ENCODE results near the gene LZTS2.
A peak's percentile ranks its signal among the peaks of the same experiment; 100 is the strongest.

LZTS2 gene

GRCh38 chr10:100979791-100980272 lies 19.8 kb upstream of the LZTS2 start:
- no peak for DNase-seq (ENCODE audit: low read depth in 2 of 2)

- no peak for DNase-seq (ENCODE audit: low read depth in 2 of 2)
These were observed 19.3 kb upstream of the LZTS2 start for GRCh38 chr10:100980311-100980710.

DNA sequence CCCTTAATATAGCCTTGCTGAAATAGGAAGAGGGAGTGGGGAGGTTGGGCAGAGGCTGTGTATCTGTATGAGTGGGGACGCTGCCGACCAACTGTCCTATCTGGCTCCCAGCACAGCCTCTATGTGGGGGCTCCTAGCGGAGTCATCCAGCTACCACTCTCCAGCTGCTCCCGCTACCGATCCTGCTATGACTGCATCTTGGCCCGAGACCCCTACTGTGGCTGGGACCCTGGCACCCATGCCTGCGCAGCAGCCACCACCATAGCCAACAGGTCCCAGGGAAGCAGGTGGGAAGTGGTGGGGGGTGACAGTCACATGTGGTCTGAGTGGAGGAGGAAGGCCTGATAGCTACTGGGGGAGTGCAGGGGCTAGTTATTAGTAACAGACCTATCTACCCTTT lies 18.9 kb upstream of the LZTS2 start:
- DNase-seq (ENCODE audit: low read depth in 2 of 2), result no peak

DNA sequence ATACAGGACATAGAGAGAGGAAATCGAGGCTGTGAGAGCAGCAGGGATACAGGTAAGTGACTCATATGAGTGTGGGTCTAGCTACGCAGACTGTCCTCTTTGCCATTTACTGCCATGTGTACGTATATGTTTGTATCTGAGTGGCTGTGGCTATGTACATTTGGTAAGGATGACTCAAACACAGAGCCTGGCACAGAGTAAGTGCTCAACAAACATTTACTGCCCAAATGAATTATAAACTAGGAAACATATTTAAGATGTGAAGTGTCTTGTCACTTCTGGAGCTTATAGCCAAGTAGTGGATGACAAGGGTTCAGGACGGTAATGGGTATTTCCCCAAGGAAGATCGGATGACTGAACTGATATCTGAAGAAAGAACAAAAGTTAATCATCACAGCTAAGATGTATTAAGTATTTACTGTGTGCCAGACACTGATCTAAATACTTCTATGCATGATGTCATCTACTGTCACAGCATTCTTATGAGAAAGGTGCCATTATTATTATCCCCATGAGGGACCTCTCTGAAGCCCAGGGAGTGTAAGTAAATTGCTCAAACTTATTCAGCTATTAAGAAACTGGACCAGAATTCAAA lies 18.3 kb upstream of the LZTS2 start:
- no peak for DNase-seq (ENCODE audit: low read depth in 2 of 2)

DNA sequence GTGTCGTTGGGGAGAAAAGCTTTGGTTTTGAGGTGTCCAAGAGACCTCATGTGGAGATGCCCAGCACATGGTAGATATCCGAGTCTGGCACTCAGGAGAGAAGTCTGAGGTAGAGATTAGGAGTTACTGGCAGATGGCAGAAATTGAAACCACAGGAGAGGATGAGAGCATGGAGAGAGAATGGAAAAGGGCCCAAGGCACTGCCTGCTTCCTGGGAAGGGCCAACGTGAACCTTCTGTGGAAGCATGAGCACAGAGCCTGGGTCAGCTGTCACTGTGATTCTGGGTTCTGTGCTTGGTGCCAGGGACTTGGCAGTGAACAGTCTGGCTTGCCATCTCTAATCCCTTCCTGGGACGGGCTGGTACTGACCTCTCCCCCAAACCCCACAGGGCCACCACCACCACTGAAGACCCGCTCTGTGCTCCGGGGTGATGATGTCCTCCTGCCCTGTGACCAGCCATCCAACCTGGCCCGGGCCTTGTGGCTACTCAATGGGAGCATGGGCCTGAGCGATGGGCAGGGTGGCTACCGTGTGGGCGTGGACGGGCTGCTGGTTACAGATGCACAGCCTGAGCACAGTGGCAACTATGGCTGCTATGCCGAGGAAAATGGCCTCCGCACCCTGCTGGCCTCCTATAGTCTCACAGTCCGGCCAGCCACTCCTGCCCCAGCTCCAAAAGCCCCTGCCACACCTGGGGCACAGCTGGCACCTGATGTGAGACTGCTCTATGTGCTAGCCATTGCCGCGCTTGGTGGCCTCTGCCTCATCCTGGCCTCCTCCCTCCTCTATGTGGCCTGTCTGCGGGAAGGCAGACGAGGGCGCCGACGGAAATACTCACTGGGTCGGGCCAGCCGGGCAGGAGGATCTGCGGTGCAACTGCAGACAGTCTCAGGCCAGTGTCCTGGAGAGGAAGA lies 16.4 kb upstream of the LZTS2 start:
- no peak for DNase-seq (ENCODE audit: low read depth in 2 of 2)

GRCh38 chr10:100983868-100984671 lies 15.5 kb upstream of the LZTS2 start:
- DNase-seq (ENCODE audit: low read depth in 2 of 2), result no peak

- no peak for DNase-seq (ENCODE audit: low read depth in 2 of 2)
These were observed 14.9 kb upstream of the LZTS2 start for GRCh38 chr10:100984672-100985177.

- DNase-seq (ENCODE audit: low read depth in 2 of 2), result no peak
These were observed 14.3 kb upstream of the LZTS2 start for GRCh38 chr10:100985336-100985735.

- no peak for DNase-seq (ENCODE audit: low read depth in 2 of 2)
These were observed 13.0 kb upstream of the LZTS2 start for GRCh38 chr10:100986623-100986951.

GRCh38 chr10:100986952-100987684 lies 12.5 kb upstream of the LZTS2 start, which contains the start of the genes MRPL43 and TWNK:
TSS of gene MRPL43 (minus strand) at chr10:100987497. CDS start at chr10:100987443, 54 bp downstream.
TSS of gene TWNK (plus strand) at chr10:100987543. CDS start at chr10:100988211, 668 bp downstream.
- DNase-seq (ENCODE audit: low read depth in 2 of 2), result peak in 1 of 2 experiments; percentile 30

GRCh38 chr10:100987685-100988049 lies 11.9 kb upstream of the LZTS2 start:
- DNase-seq (ENCODE audit: low read depth in 2 of 2), result no peak

DNA sequence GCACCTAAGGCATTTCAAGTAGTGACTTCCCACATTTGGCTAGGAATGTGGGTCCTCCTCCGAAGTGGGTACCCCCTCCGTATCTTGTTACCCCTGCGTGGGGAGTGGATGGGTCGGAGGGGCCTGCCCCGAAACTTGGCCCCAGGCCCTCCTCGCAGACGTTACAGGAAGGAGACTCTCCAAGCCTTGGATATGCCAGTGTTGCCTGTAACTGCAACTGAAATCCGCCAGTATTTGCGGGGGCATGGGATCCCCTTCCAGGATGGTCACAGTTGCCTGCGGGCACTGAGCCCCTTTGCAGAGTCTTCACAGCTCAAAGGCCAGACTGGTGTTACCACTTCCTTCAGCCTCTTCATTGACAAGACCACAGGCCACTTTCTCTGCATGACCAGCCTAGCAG lies 11.4 kb upstream of the LZTS2 start:
- DNase-seq (ENCODE audit: low read depth in 2 of 2), result no peak

- no peak for DNase-seq (ENCODE audit: low read depth in 2 of 2)
These were observed 10.5 kb upstream of the LZTS2 start for GRCh38 chr10:100989088-100989487.

- no peak for DNase-seq (ENCODE audit: low read depth in 2 of 2)
These were observed 5.5 kb upstream of the LZTS2 start for GRCh38 chr10:100993986-100994708.

GRCh38 chr10:100995181-100995580 lies 4.4 kb upstream of the LZTS2 start:
- no peak for DNase-seq (ENCODE audit: low read depth in 2 of 2)

DNA sequence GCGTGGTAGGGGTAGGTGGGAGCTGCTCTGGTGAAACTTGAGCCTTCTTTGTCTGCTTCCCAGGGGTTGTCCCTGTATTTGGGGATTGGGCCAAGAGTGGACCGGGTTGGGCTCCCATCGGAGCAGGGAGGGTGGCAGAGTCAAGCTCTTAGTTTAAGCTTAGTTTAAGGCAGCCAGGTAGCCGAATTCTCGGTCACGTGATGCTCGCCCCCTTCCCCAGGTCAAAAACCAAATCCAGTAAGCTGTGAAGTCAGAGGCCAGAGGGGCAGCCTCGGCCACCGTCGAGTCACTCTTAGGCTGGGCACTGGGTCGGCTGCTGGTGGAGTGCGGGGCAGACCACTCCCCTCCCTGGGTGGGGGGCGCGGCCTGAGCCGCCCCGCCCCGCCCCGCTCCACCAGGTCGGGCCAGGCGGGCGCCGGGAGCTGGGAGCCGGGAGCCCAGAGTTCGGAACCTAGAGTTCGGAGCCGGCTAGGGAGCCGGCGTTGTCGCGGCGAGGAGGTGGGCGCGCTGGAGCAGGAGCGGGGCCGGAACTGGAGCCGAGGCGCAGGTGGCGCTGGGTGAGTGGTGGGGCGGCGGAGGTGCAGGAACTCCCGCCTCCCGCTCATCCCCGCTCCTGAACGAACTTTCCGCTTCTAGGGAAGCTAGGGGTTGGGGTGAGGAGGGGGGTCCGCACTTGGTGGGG lies 2.8 kb upstream of the LZTS2 start:
- no peak for DNase-seq (ENCODE audit: low read depth in 2 of 2)

- no peak for DNase-seq (ENCODE audit: low read depth in 2 of 2)
These were observed 2.0 kb upstream of the LZTS2 start for GRCh38 chr10:100997360-100998182.

DNA sequence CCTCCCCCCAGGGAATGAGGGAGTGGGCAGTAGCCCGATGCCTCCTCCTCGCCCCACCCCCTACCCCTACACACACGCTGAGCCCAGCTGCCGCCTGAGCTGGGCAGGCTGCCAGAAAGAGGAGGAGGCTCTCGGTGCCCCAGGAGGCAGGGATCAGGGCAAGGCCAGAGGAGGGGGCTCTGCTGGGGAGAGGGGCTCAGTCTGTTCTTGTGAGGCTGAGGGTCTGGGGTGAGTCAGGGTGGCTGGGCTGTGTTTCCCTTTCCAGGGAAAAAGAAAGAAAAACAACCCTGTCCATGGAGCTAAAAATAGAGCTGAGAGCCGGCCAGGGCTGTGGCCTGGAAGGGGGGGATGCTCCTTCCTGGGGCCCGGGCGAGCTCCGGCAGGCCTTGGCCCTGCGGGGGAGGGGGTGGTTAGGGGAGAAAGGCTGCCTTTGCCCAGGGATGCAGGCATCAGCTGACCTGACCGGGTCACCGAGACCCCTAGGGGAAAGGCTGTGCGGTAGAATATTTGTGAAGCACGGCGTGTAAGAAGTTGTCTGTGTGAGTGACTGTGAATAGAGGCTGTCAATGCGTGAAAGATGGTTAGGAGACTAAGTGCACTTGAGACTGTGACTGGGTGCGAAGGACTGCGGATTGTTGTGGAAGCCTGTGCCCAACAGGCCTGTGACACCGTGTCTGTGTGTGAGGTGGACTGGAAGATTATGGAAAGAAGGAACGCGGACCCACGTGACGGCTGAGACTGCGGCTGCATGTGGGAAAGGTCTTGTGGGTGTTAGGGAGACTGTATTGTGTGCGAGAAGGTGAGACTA lies 1.2 kb upstream of the LZTS2 start:
- DNase-seq (ENCODE audit: low read depth in 2 of 2), result peak; percentile 43 to 48

All from fibroblast of skin of left biceps (primary cell).